MCF 10A (cell line): Measurements from ENCODE around the gene SRSF10. TPM values are rescaled to one million over a fixed set of nuclear protein-coding genes. Genes with fewer than 3 reads are reported as not detected.

Experiments used
- BruUV-seq: library from RNA; stranded (reverse); fragments of 400-500 nt; replicated peaks from 2 replicates; lab custom pipeline; 2021; lab: Mats Ljungman, UMichigan
- CTCF ChIA-PET: fragments of 300-600 bp; sonication (Branson Sonifier 250); formaldehyde crosslinking; extraction: SDS; loops from one replicate; lab custom pipeline; 2021; ENCODE audit warnings: antibody characterized with exemption, inconsistent platforms; lab: Yijun Ruan, JAX
- POLR2A ChIA-PET: fragments of 300-600, 350-650 bp; sonication (Branson Sonifier 250); formaldehyde crosslinking; extraction: SDS; loops from one replicate; lab custom pipeline; 2020; ENCODE audit warnings: antibody characterized with exemption, inconsistent platforms; lab: Yijun Ruan, JAX
- DNase-seq: peaks from one replicate; pipeline ENCODE4 v3.0.0-alpha.2; 2018; ENCODE audit not compliant: unreplicated experiment
- H3K27ac Mint-ChIP-seq: one replicate; pipeline ENCODE4 v1.8.0; 2022; ENCODE audit warnings: mild to moderate bottlenecking, low read depth, mixed read lengths; ENCODE audit not compliant: unreplicated experiment
- H3K27me3 Mint-ChIP-seq: one replicate; pipeline ENCODE4 v1.8.0; 2022; ENCODE audit warnings: mixed read lengths; ENCODE audit not compliant: insufficient read depth, unreplicated experiment
- H3K36me3 Mint-ChIP-seq: one replicate; pipeline ENCODE4 v1.8.0; 2022; ENCODE audit warnings: mild to moderate bottlenecking, moderate library complexity, mixed read lengths; ENCODE audit not compliant: insufficient read depth, unreplicated experiment
- H3K4me1 Mint-ChIP-seq: one replicate; pipeline ENCODE4 v1.8.0; 2022; ENCODE audit warnings: mixed read lengths; ENCODE audit not compliant: insufficient read depth, unreplicated experiment
- H3K4me3 Mint-ChIP-seq: one replicate; pipeline ENCODE4 v1.8.0; 2022; ENCODE audit warnings: mild to moderate bottlenecking, moderate library complexity, mixed read lengths; ENCODE audit not compliant: unreplicated experiment
- H3K9me3 Mint-ChIP-seq: one replicate; pipeline ENCODE4 v1.8.0; 2022; ENCODE audit warnings: mixed read lengths; ENCODE audit not compliant: unreplicated experiment
- CTCF ChIP-seq: fragments of 200-600 bp; IDR thresholded peaks from one replicate; pipeline ENCODE4 v1.8.0; 2022; ENCODE audit warnings: antibody characterized with exemption, mild to moderate bottlenecking; ENCODE audit not compliant: unreplicated experiment
- intact Hi-C: fragments of 100-400 bp; cut with micrococcal nuclease; formaldehyde crosslinking; loops from 2 replicates; pipeline ENCODE4 v1.14.1; 2022
- total RNA-seq: library from RNA; stranded (reverse); gene quantifications from 2 replicates; pipeline ENCODE4 v1.2.3, GENCODE V29; 2022

The SRSF10 gene
- total RNA-seq, 1 experiment from 2014 or later = 134 TPM

- ChIA-PET POLR2A (interaction anchor here (1.2 kb wide), 1 partner anchor 8 kb away, joined by 3 read pairs; no protein-coding TSS in a partner anchor), CTCF (no interaction called here)
- BruUV-seq = no TSS peak
- intact Hi-C loops = no loop called here
- no peak overlapping the region for H3K27ac Mint-ChIP-seq
- DNase-seq = no peak
- no peaks in the 10 kb centered on the region for H3K9me3 Mint-ChIP-seq
- peaks cover 4% of the 10 kb centered on the region for H3K36me3 Mint-ChIP-seq
- no peaks in the 10 kb centered on the region for H3K4me1 Mint-ChIP-seq
- no peaks in the 10 kb centered on the region for H3K27me3 Mint-ChIP-seq
- H3K4me3 Mint-ChIP-seq = no peak overlapping the region
- no peak for TF ChIP-seq CTCF
These were observed 57.7 kb downstream of the SRSF10 start for GRCh38 chr1:23922321-23922943.

GRCh38 chr1:23916209-23917131, 63.7 kb downstream of the SRSF10 start:
- peak; percentile 85 for DNase-seq
- Mint-ChIP-seq H3K36me3 (no peaks in the 10 kb centered on the region), H3K4me1 (peaks cover 6% of the 10 kb centered on the region), H3K4me3 (no peak overlapping the region), H3K27me3 (no peaks in the 10 kb centered on the region), H3K27ac (no peak overlapping the region), H3K9me3 (no peaks in the 10 kb centered on the region)
- intact Hi-C loops = loop anchor here (1.0 to 10.0 kb wide), 4 partner anchors 107 to 372 kb away; no protein-coding TSS in a partner anchor
- no TSS peak for BruUV-seq
- POLR2A ChIA-PET = interaction anchor here (0.6 to 1.5 kb wide), 13 partner anchors 13 to 210 kb away, joined by 3 to 9 read pairs (median 3); partner anchors contain the start of gene PNRC2
- peak; percentile 78 for TF ChIP-seq CTCF
- CTCF ChIA-PET = interaction anchor here (0.5 to 3.1 kb wide), 31 partner anchors 9 to 675 kb away, joined by 3 to 44 read pairs (median 4); partner anchors contain the start of gene PITHD1

GRCh38 chr1:23915466-23915865, 64.7 kb downstream of the SRSF10 start:
- ChIA-PET POLR2A (no interaction called here), CTCF (interaction anchor here (0.6 to 3.1 kb wide), 12 partner anchors 8 to 281 kb away, joined by 3 to 44 read pairs (median 5); partner anchors contain the start of gene PITHD1)
- H3K27me3 Mint-ChIP-seq = no peaks in the 10 kb centered on the region
- no peaks in the 10 kb centered on the region for H3K9me3 Mint-ChIP-seq
- no peak for TF ChIP-seq CTCF
- no peak for DNase-seq
- no peaks in the 10 kb centered on the region for H3K36me3 Mint-ChIP-seq
- BruUV-seq = no TSS peak
- H3K4me3 Mint-ChIP-seq = no peak overlapping the region
- intact Hi-C loops = loop anchor here (5.0 to 10.0 kb wide), 2 partner anchors 278 to 371 kb away; no protein-coding TSS in a partner anchor
- H3K27ac Mint-ChIP-seq = no peak overlapping the region
- H3K4me1 Mint-ChIP-seq = peaks cover 6% of the 10 kb centered on the region
